Upper lobe of left lung (tissue), 6 donors: ENCODE results near the gene PKIB. TPM values are rescaled to one million over a fixed set of nuclear protein-coding genes. Genes with fewer than 3 reads are reported as not detected.
"Not testable (repeated sequence)": the region's sequence is repeated elsewhere in the genome, so short reads cannot be mapped to it uniquely, and the experiment has no call there.

Source experiments
- ATAC-seq, 2 donors: fragments of 200-7000 bp; cut with Tn5 transposase; one replicate each; pipeline ENCODE4 v1.9.1; 2022; ENCODE audit warnings: mild to moderate bottlenecking in 2 of 2, moderate library complexity in 2 of 2; ENCODE audit not compliant: low FRiP score in 2 of 2
- DNase-seq, 2 donors: peaks; one replicate each; pipeline ENCODE4 v3.0.0-alpha.2; 2019 to 2020
- H3K27ac ChIP-seq, 4 donors: fragments of 200-600 bp; sonication (generic); one replicate each; pipeline ENCODE4 v1.5.1; 2016 to 2019
- H3K27me3 ChIP-seq, 4 donors: fragments of 200-600 bp; sonication (generic); one replicate each; pipeline ENCODE4 v1.5.1; 2017 to 2019
- H3K36me3 ChIP-seq, 4 donors: fragments of 200-600 bp; sonication (generic); one replicate each; pipeline ENCODE4 v1.5.1; 2016 to 2019
- H3K4me1 ChIP-seq, 4 donors: fragments of 200-600 bp; sonication (generic); one replicate each; pipeline ENCODE4 v1.5.1; 2018 to 2019
- H3K4me3 ChIP-seq, 4 donors: fragments of 200-600 bp; sonication (generic); one replicate each; pipeline ENCODE4 v1.5.1; 2017 to 2019; ENCODE audit warnings: mild to moderate bottlenecking in 2 of 4, moderate library complexity in 1 of 4
- H3K9me3 ChIP-seq, 4 donors: fragments of 200-600 bp; sonication (generic); one replicate each; pipeline ENCODE4 v1.5.1; 2018 to 2019
- EP300 ChIP-seq, 4 donors: sonication (generic); formaldehyde crosslinking; IDR thresholded peaks; one replicate each; pipeline ENCODE4 v1.5.1; 2017; ENCODE audit warnings: antibody characterized with exemption in 4 of 4, control low read depth in 2 of 4
- POLR2A ChIP-seq, 4 donors: fragments of 450-650 bp; IDR thresholded peaks; one replicate each; pipeline ENCODE4 v1.5.1; 2016 to 2017; ENCODE audit warnings: antibody characterized with exemption in 4 of 4, mild to moderate bottlenecking in 2 of 4
- POLR2AphosphoS5 ChIP-seq, 2 donors: sonication (generic); formaldehyde crosslinking; IDR thresholded peaks; one replicate each; pipeline ENCODE4 v1.5.1; 2017; ENCODE audit warnings: antibody characterized with exemption in 2 of 2
- WGBS, 2 donors: methylation state at CpG; one replicate each; pipeline ENCODE4 v1.1.5; 2017 to 2018; 5-methylcytosine and 5-hydroxymethylcytosine counted together
- total RNA-seq, 6 donors: library from RNA; depleted of rRNA in 4 of 6; stranded (reverse); fragments of >200 nt in 4 of 6; gene quantifications; one replicate each; pipeline versions ENCODE4 v1.1.0 to v1.2.1, GENCODE V29; 2016 to 2021
- TF ChIP-seq, protein P1 (sequence below), 6 experiments: fragments of 450-650 bp in 4 of 6; fragments of 200-600 bp in 2 of 6; sonication (generic) in 2 of 6; IDR thresholded peaks; one replicate each; pipeline ENCODE4 v1.5.1; 2016 to 2019; ENCODE audit warnings: antibody characterized with exemption in 6 of 6
- donor health status: DM: no; HTN: no; CAD: no; lungs with moderate emphysema.
- donor health status: DM: no; HTN: yes; CAD: no; lungs with severe emphysema.

PKIB gene
- total RNA-seq, 6 donors from 2014 or later, result 1.0 to 16.1 (median 3.5) TPM; not detected in 1

DNA sequence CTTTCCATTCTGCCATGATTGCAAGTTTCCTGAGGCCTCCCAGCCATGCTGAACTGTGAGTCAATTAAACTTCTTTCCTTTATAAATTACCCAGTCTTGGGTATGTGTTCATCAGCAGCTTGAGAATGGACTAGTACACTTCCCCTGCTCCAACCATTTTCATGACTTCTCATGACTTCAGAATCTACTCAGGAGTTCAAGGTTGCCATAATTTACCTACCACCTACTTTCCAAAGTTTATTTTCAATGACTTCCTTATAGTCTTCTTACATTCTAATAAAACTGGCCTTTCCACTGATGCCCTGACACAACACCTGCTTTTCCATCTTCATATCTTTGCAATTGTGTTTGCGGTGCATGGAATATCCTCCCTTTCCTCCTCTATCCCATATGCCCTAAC is 31.2 kb upstream of the PKIB start:
- H3K27me3 ChIP-seq, result no peaks in the 10 kb centered on the region
- 96 to 98% methylated on average over 1 of the region's 1 CpG for WGBS, 2 donors
- H3K27ac ChIP-seq, result no peak overlapping the region
- DNase-seq (no peak), ATAC-seq (no peak)
- no peaks in the 10 kb centered on the region for H3K9me3 ChIP-seq
- TF ChIP-seq POLR2AphosphoS5 (IDR thresholded peaks at IDR 0.05) (no peak), EP300 (IDR thresholded peaks at IDR 0.05) (no peak), POLR2A (IDR thresholded peaks at IDR 0.05) (no peak)
- TF ChIP-seq, protein P1, sequence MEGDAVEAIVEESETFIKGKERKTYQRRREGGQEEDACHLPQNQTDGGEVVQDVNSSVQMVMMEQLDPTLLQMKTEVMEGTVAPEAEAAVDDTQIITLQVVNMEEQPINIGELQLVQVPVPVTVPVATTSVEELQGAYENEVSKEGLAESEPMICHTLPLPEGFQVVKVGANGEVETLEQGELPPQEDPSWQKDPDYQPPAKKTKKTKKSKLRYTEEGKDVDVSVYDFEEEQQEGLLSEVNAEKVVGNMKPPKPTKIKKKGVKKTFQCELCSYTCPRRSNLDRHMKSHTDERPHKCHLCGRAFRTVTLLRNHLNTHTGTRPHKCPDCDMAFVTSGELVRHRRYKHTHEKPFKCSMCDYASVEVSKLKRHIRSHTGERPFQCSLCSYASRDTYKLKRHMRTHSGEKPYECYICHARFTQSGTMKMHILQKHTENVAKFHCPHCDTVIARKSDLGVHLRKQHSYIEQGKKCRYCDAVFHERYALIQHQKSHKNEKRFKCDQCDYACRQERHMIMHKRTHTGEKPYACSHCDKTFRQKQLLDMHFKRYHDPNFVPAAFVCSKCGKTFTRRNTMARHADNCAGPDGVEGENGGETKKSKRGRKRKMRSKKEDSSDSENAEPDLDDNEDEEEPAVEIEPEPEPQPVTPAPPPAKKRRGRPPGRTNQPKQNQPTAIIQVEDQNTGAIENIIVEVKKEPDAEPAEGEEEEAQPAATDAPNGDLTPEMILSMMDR (IDR thresholded peaks at IDR 0.05), result no peak
- H3K4me1 ChIP-seq, result no peaks in the 10 kb centered on the region
- no peaks in the 10 kb centered on the region for H3K36me3 ChIP-seq
- H3K4me3 ChIP-seq, result no peak overlapping the region

DNA sequence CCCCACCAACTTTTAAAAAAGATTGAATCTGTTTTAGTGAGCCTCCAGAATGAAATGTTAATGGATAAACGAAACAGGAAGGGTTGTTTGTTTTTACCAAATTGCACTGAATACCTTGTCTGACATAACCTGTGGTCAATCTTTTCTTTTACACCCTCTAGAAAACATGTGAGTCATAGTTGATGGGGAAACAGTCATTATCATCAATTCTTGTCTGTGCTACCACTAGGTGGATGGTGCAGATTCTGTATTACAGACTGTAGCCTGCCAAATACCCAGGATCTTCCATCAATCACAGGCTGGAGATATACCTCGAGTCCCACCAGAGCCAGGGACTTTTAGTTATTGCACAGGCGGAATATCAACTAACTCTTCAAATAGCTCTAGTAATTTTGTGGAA is 29.5 kb upstream of the PKIB start:
- TF ChIP-seq POLR2A (IDR thresholded peaks at IDR 0.05) (no peak), POLR2AphosphoS5 (IDR thresholded peaks at IDR 0.05) (no peak), EP300 (IDR thresholded peaks at IDR 0.05) (no peak)
- TF ChIP-seq, protein P1 (IDR thresholded peaks at IDR 0.05), result no peak
- H3K4me3 ChIP-seq, result no peak overlapping the region
- DNase-seq (no peak), ATAC-seq (no peak)
- no peaks in the 10 kb centered on the region for H3K4me1 ChIP-seq
- no peaks in the 10 kb centered on the region for H3K9me3 ChIP-seq
- WGBS, 2 donors, result 59 to 64% methylated on average over 3 of the region's 3 CpGs
- no peaks in the 10 kb centered on the region for H3K27me3 ChIP-seq
- no peak overlapping the region for H3K27ac ChIP-seq
- H3K36me3 ChIP-seq, result no peaks in the 10 kb centered on the region

DNA sequence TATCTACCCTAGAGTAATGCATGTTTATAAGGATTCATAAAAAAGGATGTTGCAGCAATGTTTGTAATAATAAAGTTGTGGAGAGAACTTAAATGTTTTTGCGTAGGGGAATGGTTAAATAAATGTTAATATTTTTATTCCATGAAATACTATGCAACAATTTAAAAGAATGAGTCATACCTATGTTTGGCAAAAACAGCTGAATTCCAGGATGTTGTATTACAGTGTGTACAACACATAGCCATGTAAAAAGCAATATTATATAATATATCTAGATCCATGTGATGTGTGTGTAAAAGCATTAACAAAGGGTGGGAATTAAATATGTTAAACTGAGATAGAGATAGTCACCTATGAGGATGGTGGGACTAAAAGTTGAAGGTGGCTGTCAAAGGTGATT is 21.1 kb upstream of the PKIB start:
- 94 to 100% methylated on average over 1 of the region's 1 CpG for WGBS, 2 donors
- no peak for ATAC-seq
- no peak for TF ChIP-seq POLR2A (IDR thresholded peaks at IDR 0.05)
- TF ChIP-seq, protein P1 (IDR thresholded peaks at IDR 0.05), result no peak
- TF ChIP-seq EP300 (IDR thresholded peaks at IDR 0.05), result no peak
- TF ChIP-seq POLR2AphosphoS5 (IDR thresholded peaks at IDR 0.05), result no peak

DNA sequence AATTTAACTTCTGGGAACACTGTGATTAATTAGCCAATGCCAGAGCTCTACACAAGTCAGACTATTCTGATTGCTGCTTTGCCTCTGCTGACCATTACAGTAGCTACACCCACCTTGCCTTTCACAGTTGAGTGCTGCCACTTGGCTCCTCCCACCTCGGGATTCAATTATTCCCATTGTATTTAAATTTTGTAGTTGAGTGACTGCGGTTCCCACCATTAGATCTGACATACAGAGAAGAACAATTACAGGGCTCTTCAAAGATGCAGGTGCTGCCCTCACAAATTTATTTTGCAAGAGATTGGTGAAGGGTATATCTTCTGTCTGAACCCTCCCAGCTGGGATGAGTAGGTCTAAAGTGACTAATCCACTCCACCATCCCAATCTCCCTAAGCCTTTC is 11.9 kb upstream of the PKIB start:
- H3K9me3 ChIP-seq, result peaks cover 0 to 12% (median 0%) of the 10 kb centered on the region in 4 donors
- not testable (repeated sequence) for H3K27ac ChIP-seq, DNase-seq, H3K4me1 ChIP-seq, H3K4me3 ChIP-seq, H3K27me3 ChIP-seq, ATAC-seq, H3K36me3 ChIP-seq
- 70 to 83% methylated on average over 2 of the region's 2 CpGs for WGBS, 2 donors

More for the DNA sequence above, 21.1 kb upstream of the PKIB start:
- Histone ChIP-seq H3K27ac (no peak overlapping the region), H3K4me1 (no peaks in the 10 kb centered on the region), H3K4me3 (no peak overlapping the region), H3K36me3 (no peaks in the 10 kb centered on the region), H3K9me3 (no peaks in the 10 kb centered on the region), H3K27me3 (no peaks in the 10 kb centered on the region)
- DNase-seq, result no peak

DNA sequence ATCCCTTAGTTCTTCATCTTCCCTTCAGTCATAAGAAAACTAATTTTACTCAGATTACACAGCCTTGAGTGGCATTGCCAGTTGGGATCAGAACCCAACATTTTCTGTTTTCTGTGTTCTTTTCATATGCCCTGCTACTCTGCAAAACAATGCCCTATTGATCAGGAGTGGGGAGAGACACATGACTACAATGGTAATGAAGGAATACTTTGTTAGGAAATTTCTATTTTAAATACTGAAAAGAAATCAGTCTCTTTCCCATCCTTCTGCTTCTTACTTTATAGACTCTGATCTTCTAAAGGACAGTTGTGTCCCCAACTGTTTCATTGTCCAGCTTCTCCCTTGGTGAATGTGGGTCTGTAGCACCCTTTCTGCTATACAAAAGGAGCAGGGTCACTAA is 5.5 kb upstream of the PKIB start:
- Histone ChIP-seq H3K4me3 (no peak overlapping the region), H3K36me3 (no peaks in the 10 kb centered on the region), H3K27ac (no peak overlapping the region), H3K4me1 (peaks cover 0 to 3% (median 1%) of the 10 kb centered on the region in 4 donors), H3K9me3 (no peaks in the 10 kb centered on the region), H3K27me3 (no peaks in the 10 kb centered on the region)
- no peak for TF ChIP-seq EP300 (IDR thresholded peaks at IDR 0.05)
- TF ChIP-seq, protein P1 (IDR thresholded peaks at IDR 0.05), result no peak
- no peak for TF ChIP-seq POLR2AphosphoS5 (IDR thresholded peaks at IDR 0.05)
- no peak for TF ChIP-seq POLR2A (IDR thresholded peaks at IDR 0.05)
- DNase-seq (no peak), ATAC-seq (no peak)
